Measurements from ENCODE around the gene GUCY2C.

Gene GUCY2C

GRCh38 chr12:14605401-14605989 is 90.9 kb downstream of the GUCY2C start:
- H3K79me2 ChIP-seq (ENCODE audit: insufficient read depth, low read length): no peaks in the 10 kb centered on the region
- H3K36me3 ChIP-seq (ENCODE audit: insufficient read depth, low read length): no peaks in the 10 kb centered on the region
- H3K9ac ChIP-seq (ENCODE audit: low read depth, low read length, poor library complexity, severe bottlenecking): no peak overlapping the region
- no peak overlapping the region for H3K4me2 ChIP-seq (ENCODE audit: low read depth, low read length, poor library complexity, severe bottlenecking)
- TF ChIP-seq CTCF (conservative IDR thresholded peaks at IDR 0.05; ENCODE audit: low read length) (no peak), EZH2phosphoT487 (IDR thresholded peaks at IDR 0.05; ENCODE audit: borderline replicate concordance) (no peak)
- no peak overlapping the region for H2AFZ ChIP-seq (ENCODE audit: low read length)
- no peaks in the 10 kb centered on the region for H3K9me2 ChIP-seq (replicated peaks; ENCODE audit: low read depth, low read length)
- H3K27me3 ChIP-seq (ENCODE audit: insufficient read depth, low read length, poor library complexity, severe bottlenecking): no peaks in the 10 kb centered on the region
- H3K4me1 ChIP-seq (ENCODE audit: insufficient read depth, low read length, poor library complexity, severe bottlenecking): no peaks in the 10 kb centered on the region
- no peaks in the 10 kb centered on the region for H3F3A ChIP-seq (ENCODE audit: low read depth)
- no peak overlapping the region for H3K4me3 ChIP-seq (ENCODE audit: low read length, poor library complexity, severe bottlenecking)
- peaks cover 18% of the 10 kb centered on the region; the same call in 1 of the 2 replicates for H3K9me3 ChIP-seq (ENCODE audit: insufficient read depth, low read depth, low read length)
- H4K20me1 ChIP-seq (ENCODE audit: insufficient read depth, low read length, poor library complexity, severe bottlenecking): no peaks in the 10 kb centered on the region

- no peak overlapping the region for H3K4me3 ChIP-seq (ENCODE audit: low read length, poor library complexity, severe bottlenecking)
- TF ChIP-seq EZH2phosphoT487 (IDR thresholded peaks at IDR 0.05; ENCODE audit: borderline replicate concordance): no peak
- TF ChIP-seq CTCF (conservative IDR thresholded peaks at IDR 0.05; ENCODE audit: low read length): no peak
- no peaks in the 10 kb centered on the region for H3K36me3 ChIP-seq (ENCODE audit: insufficient read depth, low read length)
- H4K20me1 ChIP-seq (ENCODE audit: insufficient read depth, low read length, poor library complexity, severe bottlenecking): no peaks in the 10 kb centered on the region
- H3K9me2 ChIP-seq (replicated peaks; ENCODE audit: low read depth, low read length): no peaks in the 10 kb centered on the region
- H3F3A ChIP-seq (ENCODE audit: low read depth): no peaks in the 10 kb centered on the region
- no peaks in the 10 kb centered on the region for H3K27me3 ChIP-seq (ENCODE audit: insufficient read depth, low read length, poor library complexity, severe bottlenecking)
- no peak overlapping the region for H3K9ac ChIP-seq (ENCODE audit: low read depth, low read length, poor library complexity, severe bottlenecking)
- H2AFZ ChIP-seq (ENCODE audit: low read length): no peak overlapping the region
- H3K4me2 ChIP-seq (ENCODE audit: low read depth, low read length, poor library complexity, severe bottlenecking): no peak overlapping the region
- H3K4me1 ChIP-seq (ENCODE audit: insufficient read depth, low read length, poor library complexity, severe bottlenecking): no peaks in the 10 kb centered on the region
- no peaks in the 10 kb centered on the region for H3K79me2 ChIP-seq (ENCODE audit: insufficient read depth, low read length)
- peaks cover 18% of the 10 kb centered on the region; the same call in 1 of the 2 replicates for H3K9me3 ChIP-seq (ENCODE audit: insufficient read depth, low read depth, low read length)
Measured at GRCh38 chr12:14601692-14602478, 94.5 kb downstream of the GUCY2C start.

- Histone ChIP-seq H3K4me2 (ENCODE audit: low read depth, low read length, poor library complexity, severe bottlenecking) (no peak overlapping the region), H3F3A (ENCODE audit: low read depth) (no peaks in the 10 kb centered on the region), H3K4me3 (ENCODE audit: low read length, poor library complexity, severe bottlenecking) (no peak overlapping the region), H3K4me1 (ENCODE audit: insufficient read depth, low read length, poor library complexity, severe bottlenecking) (no peaks in the 10 kb centered on the region), H3K9me2 (replicated peaks; ENCODE audit: low read depth, low read length) (no peaks in the 10 kb centered on the region), H3K79me2 (ENCODE audit: insufficient read depth, low read length) (no peaks in the 10 kb centered on the region), H3K36me3 (ENCODE audit: insufficient read depth, low read length) (no peaks in the 10 kb centered on the region), H4K20me1 (ENCODE audit: insufficient read depth, low read length, poor library complexity, severe bottlenecking) (no peaks in the 10 kb centered on the region), H3K9me3 (ENCODE audit: insufficient read depth, low read depth, low read length) (no peaks in the 10 kb centered on the region), H3K9ac (ENCODE audit: low read depth, low read length, poor library complexity, severe bottlenecking) (no peak overlapping the region), H2AFZ (ENCODE audit: low read length) (no peak overlapping the region), H3K27me3 (ENCODE audit: insufficient read depth, low read length, poor library complexity, severe bottlenecking) (no peaks in the 10 kb centered on the region)
- TF ChIP-seq CTCF (conservative IDR thresholded peaks at IDR 0.05; ENCODE audit: low read length) (no peak), EZH2phosphoT487 (IDR thresholded peaks at IDR 0.05; ENCODE audit: borderline replicate concordance) (no peak)
Measured at GRCh38 chr12:14597480-14597879, 98.9 kb downstream of the GUCY2C start.
